H1 (cell line): Measurements from ENCODE around the gene ADCY5. TPM values are rescaled to one million over a fixed set of nuclear protein-coding genes. Genes with fewer than 3 reads are reported as not detected.

Experiments used
- CTCF ChIA-PET: fragments of 300-600 bp; sonication (Branson Sonifier 250); formaldehyde crosslinking; loops from one replicate; lab custom pipeline; 2021; ENCODE audit not compliant: partially characterized antibody; lab: Charles Lee
- POLR2A ChIA-PET: fragments of 300-600 bp; sonication (Branson Sonifier 250); formaldehyde crosslinking; loops from one replicate; lab custom pipeline; 2021; ENCODE audit warnings: inconsistent platforms; ENCODE audit not compliant: partially characterized antibody; lab: Charles Lee
- DNase-seq, 2 experiments: peaks; one replicate each; pipeline versions ENCODE4 v3.0.0 to v3.0.0-alpha.2; 2010 to 2022; ENCODE audit warnings: low spot score in 2 of 2, low read depth in 1 of 2, mixed read lengths in 1 of 2
- FAIRE-seq: peaks from 2 replicates; lab custom pipeline; 2011; peaks lifted over from hg19 to GRCh38; lab: Jason Lieb, UNC
- H2AFZ ChIP-seq: 2 replicates; pipeline ENCODE4 v1.8.1; 2012; ENCODE audit warnings: low read length, inconsistent platforms
- H2AK5ac ChIP-seq: 2 replicates; pipeline ENCODE4 v1.6.1; 2013; ENCODE audit warnings: low read depth, low read length
- H2BK120ac ChIP-seq: replicated peaks from 2 replicates; pipeline ENCODE3; 2013; ENCODE audit warnings: low read depth, low read length, inconsistent platforms
- H2BK12ac ChIP-seq: 2 replicates; pipeline ENCODE4 v1.6.1; 2013; ENCODE audit warnings: low read depth, low read length
- H2BK15ac ChIP-seq: 2 replicates; pipeline ENCODE4 v1.6.1; 2013; ENCODE audit warnings: low read length
- H2BK20ac ChIP-seq: 2 replicates; pipeline ENCODE4 v1.6.1; 2013; ENCODE audit warnings: low read length
- H2BK5ac ChIP-seq: 2 replicates; pipeline ENCODE4 v1.6.1; 2013; ENCODE audit warnings: low read depth, low read length
- H3K14ac ChIP-seq: 2 replicates; pipeline ENCODE4 v1.6.1; 2013; ENCODE audit warnings: inconsistent platforms; ENCODE audit not compliant: insufficient read length
- H3K18ac ChIP-seq: 2 replicates; pipeline ENCODE4 v1.6.1; 2013; ENCODE audit warnings: low read length; ENCODE audit errors: extremely low read depth
- H3K23ac ChIP-seq: 2 replicates; pipeline ENCODE4 v1.6.1; 2013; ENCODE audit warnings: inconsistent platforms; ENCODE audit not compliant: insufficient read length
- H3K23me2 ChIP-seq: 2 replicates; pipeline ENCODE4 v1.6.1; 2013; ENCODE audit warnings: low read depth, low read length
- H3K27ac ChIP-seq: 2 replicates; pipeline ENCODE4 v1.6.1; 2011; ENCODE audit warnings: low read depth, low read length, inconsistent platforms
- H3K27me3 ChIP-seq, 4 experiments: replicated peaks in 1 of 4; 1 replicate in 1 of 4; 2 replicates in 3 of 4; pipeline versions ENCODE4 v1.6.1 to v1.8.1; 2011 to 2013; ENCODE audit warnings: low read length in 3 of 4, mild to moderate bottlenecking in 3 of 4, inconsistent platforms in 2 of 4, mixed read lengths in 2 of 4, moderate library complexity in 1 of 4; ENCODE audit not compliant: control insufficient read depth in 3 of 4, insufficient read depth in 3 of 4; ENCODE audit errors: extremely low read depth in 1 of 4
- H3K36me3 ChIP-seq, 4 experiments: 2 replicates each; pipeline versions ENCODE4 v1.6.1 to v1.8.1; 2011 to 2013; ENCODE audit warnings: mild to moderate bottlenecking in 4 of 4, low read length in 3 of 4, moderate library complexity in 2 of 4, control low read depth in 1 of 4, inconsistent platforms in 1 of 4; ENCODE audit not compliant: insufficient read depth in 4 of 4, control insufficient read depth in 2 of 4
- H3K4ac ChIP-seq: replicated peaks from 2 replicates; pipeline ENCODE3; 2013; ENCODE audit warnings: low read length, low read depth, mixed read lengths, inconsistent platforms; ENCODE audit not compliant: insufficient read length
- H3K4me1 ChIP-seq, 4 experiments: replicated peaks in 1 of 4; 1 replicate in 1 of 4; 2 replicates in 3 of 4; pipeline versions ENCODE4 v1.6.1 to v1.8.1; 2011 to 2013; ENCODE audit warnings: low read length in 3 of 4, inconsistent platforms in 2 of 4, mixed read lengths in 1 of 4; ENCODE audit not compliant: insufficient read depth in 4 of 4, control insufficient read depth in 3 of 4
- H3K4me2 ChIP-seq, 2 experiments: 2 replicates each; pipeline versions ENCODE4 v1.6.1 to v1.8.1; 2011 to 2013; ENCODE audit warnings: low read depth in 2 of 2, low read length in 2 of 2, control low read depth in 1 of 2, inconsistent platforms in 1 of 2, mild to moderate bottlenecking in 1 of 2; ENCODE audit not compliant: insufficient read depth in 1 of 2
- H3K4me3 ChIP-seq, 4 experiments: fragments of 200-600, 300-600 bp in 1 of 4; sonication (generic), shearing (Covaris generic), sonication (Bioruptor Twin) in 1 of 4; 2 replicates each; pipeline versions ENCODE4 v1.5.1 to v1.8.1; 2011 to 2016; ENCODE audit warnings: low read length in 4 of 4, low read depth in 3 of 4, control low read depth in 2 of 4, inconsistent platforms in 2 of 4, mild to moderate bottlenecking in 2 of 4, mixed read lengths in 1 of 4, moderate library complexity in 1 of 4; ENCODE audit not compliant: insufficient read depth in 2 of 4; ENCODE audit errors: extremely low read depth in 1 of 4
- H3K56ac ChIP-seq: replicated peaks from 2 replicates; pipeline ENCODE3; 2013; ENCODE audit warnings: low read depth, mild to moderate bottlenecking, mixed read lengths, low read length, inconsistent platforms; ENCODE audit not compliant: insufficient read length
- H3K79me1 ChIP-seq: 2 replicates; pipeline ENCODE4 v1.6.1; 2013; ENCODE audit warnings: low read depth, low read length, control low read depth
- H3K79me2 ChIP-seq, 2 experiments: 2 replicates each; pipeline versions ENCODE4 v1.6.1 to v1.8.1; 2012 to 2013; ENCODE audit warnings: low read length in 2 of 2, mild to moderate bottlenecking in 2 of 2, inconsistent platforms in 1 of 2; ENCODE audit not compliant: insufficient read depth in 2 of 2, control insufficient read depth in 1 of 2
- H3K9ac ChIP-seq, 4 experiments: replicated peaks in 1 of 4; 1 replicate in 1 of 4; 2 replicates in 3 of 4; pipeline versions ENCODE4 v1.6.1 to v1.8.1; 2011 to 2013; ENCODE audit warnings: low read depth in 3 of 4, low read length in 3 of 4, control low read depth in 2 of 4, mild to moderate bottlenecking in 2 of 4, moderate library complexity in 2 of 4, inconsistent platforms in 1 of 4; ENCODE audit errors: extremely low read depth in 1 of 4
- H3K9me3 ChIP-seq, 2 experiments: 2 replicates each; pipeline versions ENCODE4 v1.6.1 to v1.8.1; 2012 to 2013; ENCODE audit warnings: mild to moderate bottlenecking in 2 of 2, moderate library complexity in 2 of 2, control low read depth in 1 of 2, inconsistent platforms in 1 of 2, low read depth in 1 of 2, low read length in 1 of 2, mixed read lengths in 1 of 2; ENCODE audit not compliant: insufficient read depth in 2 of 2
- H4K20me1 ChIP-seq, 2 experiments: replicated peaks in 1 of 2; 2 replicates each; pipeline versions ENCODE3 to v1.8.1; 2011 to 2013; ENCODE audit warnings: inconsistent platforms in 2 of 2, low read length in 2 of 2, mild to moderate bottlenecking in 1 of 2; ENCODE audit not compliant: insufficient read depth in 2 of 2, control insufficient read depth in 1 of 2
- H4K5ac ChIP-seq: 2 replicates; pipeline ENCODE4 v1.6.1; 2013; ENCODE audit warnings: low read length, low read depth, mixed read lengths, inconsistent platforms; ENCODE audit not compliant: insufficient read length
- H4K8ac ChIP-seq: 2 replicates; pipeline ENCODE4 v1.8.0; 2013; ENCODE audit warnings: mild to moderate bottlenecking, moderate library complexity, low read length, inconsistent platforms; ENCODE audit not compliant: insufficient read depth; ENCODE audit errors: extremely low read depth
- H4K91ac ChIP-seq: replicated peaks from 2 replicates; pipeline ENCODE3; 2013; ENCODE audit warnings: low read length, mixed read lengths, inconsistent platforms; ENCODE audit not compliant: insufficient read length
- CTBP2 ChIP-seq: IDR thresholded peaks from 2 replicates; pipeline ENCODE4 v1.7.0; 2011; ENCODE audit warnings: borderline replicate concordance, mild to moderate bottlenecking, moderate library complexity, mixed read lengths, low read length; ENCODE audit not compliant: insufficient read depth, insufficient read length
- EZH2 ChIP-seq: fragments of 200-600 bp; sonication (generic); IDR thresholded peaks from 2 replicates; pipeline ENCODE4 v1.7.1; 2012; ENCODE audit warnings: low read depth, mild to moderate bottlenecking, moderate library complexity, low read length, inconsistent platforms; ENCODE audit not compliant: severe bottlenecking
- PHF8 ChIP-seq: fragments of 200-600 bp; sonication (generic); conservative IDR thresholded peaks from 2 replicates; pipeline ENCODE4 v1.7.1; 2012; ENCODE audit warnings: low read depth, mild to moderate bottlenecking, inconsistent platforms, low read length, moderate library complexity
- SIN3A ChIP-seq, 2 experiments: IDR thresholded peaks in 1 of 2; conservative IDR thresholded peaks in 1 of 2; 2 replicates each; pipeline ENCODE4 v1.6.1; 2011 to 2012; ENCODE audit warnings: low read length in 2 of 2, improper control_type of control experiment in 1 of 2, low read depth in 1 of 2, mild to moderate bottlenecking in 1 of 2
- whole genome bisulfite sequencing, 2 experiments: shearing (Covaris generic) in 1 of 2; methylation state at CpG; one replicate each; pipeline versions ENCODE4 v1.1.6 to v1.1.7; 2013 to 2015; ENCODE audit warnings: low lambda C conversion rate in 2 of 2, mixed read lengths in 2 of 2, inconsistent platforms in 1 of 2, low coverage in 1 of 2, missing lambda C conversion rate in 1 of 2; ENCODE audit not compliant: insufficient replicate concordance in 2 of 2, insufficient coverage in 1 of 2, insufficient read length in 1 of 2; ENCODE audit errors: extremely low coverage in 1 of 2, missing lambda C conversion rate in 1 of 2; 5-methylcytosine and 5-hydroxymethylcytosine counted together
- polyA plus RNA-seq, 7 experiments: library from polyadenylated mRNA; depleted of rRNA in 3 of 7; stranded (reverse) in 5 of 7; unstranded in 2 of 7; fragments of >200 nt in 5 of 7; fragments of 200-250 nt in 2 of 7; gene quantifications; 1 replicate in 5 of 7; 2 replicates in 1 of 7; 4 replicates in 1 of 7; pipeline versions ENCODE4 v1.2.1 to v1.2.3, GENCODE V29; 2011 to 2013; ENCODE audit warnings: missing spikeins in 2 of 7, mixed read lengths in 2 of 7
- total RNA-seq: library from RNA; stranded (reverse); fragmentation: NEBNext Ultra II Directional; extraction: Animal tissue kit (Norgen Biotek cat#: 25700); gene quantifications from 2 replicates; pipeline ENCODE4 v1.2.1, GENCODE V29; 2021
- TF ChIP-seq, protein P1 (sequence below): IDR thresholded peaks from 2 replicates; pipeline ENCODE4 v1.6.1; 2012; ENCODE audit warnings: low read length, inconsistent platforms

Gene ADCY5
- total and polyA plus RNA-seq, 2 of the 8 experiments (the other 6 are each of a cell fraction or from before 2014, with no cell fraction given) = 18.9 to 40.8 TPM

DNA sequence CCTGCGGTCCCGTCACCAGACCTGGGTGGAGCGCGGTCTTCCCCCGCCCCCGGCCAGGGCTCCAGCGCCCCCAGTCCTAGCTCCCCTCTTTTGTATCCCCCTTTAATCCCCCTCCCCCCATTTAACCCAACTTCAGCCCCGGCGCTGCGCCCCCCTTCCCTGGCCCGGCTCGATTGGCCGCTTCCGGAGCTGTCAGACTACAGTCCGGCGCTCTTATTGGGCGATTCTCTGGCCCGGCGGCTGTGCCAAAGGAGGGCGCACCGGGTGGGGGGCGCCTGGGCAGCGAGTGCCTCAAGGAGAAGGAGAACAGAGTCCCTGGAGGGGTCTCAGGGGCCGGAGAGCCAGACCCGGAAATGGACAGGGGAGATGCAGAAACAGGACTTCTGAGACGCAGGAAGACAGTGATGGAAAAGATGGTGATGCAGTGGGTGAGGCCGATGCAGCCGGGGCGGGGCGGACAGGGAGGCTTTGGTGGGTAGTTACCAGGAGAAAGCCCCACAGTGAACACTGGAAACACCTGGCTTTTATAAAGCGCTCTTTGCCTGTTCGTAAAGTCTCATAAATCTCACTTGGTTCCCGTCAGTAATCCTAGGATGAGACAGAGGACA lies 1.2 kb upstream of the ADCY5 start:
- DNase-seq = peak in 1 of 2 experiments; percentile 79
- no peaks in the 10 kb centered on the region for H3K9me3 ChIP-seq
- peak overlapping the region; percentile 36; the same call in 1 of the 2 replicates for H2AFZ ChIP-seq
- no peak overlapping the region for H3K4ac ChIP-seq
- peaks cover 2 to 4% of the 10 kb centered on the region in 2 experiments for H4K20me1 ChIP-seq
- ChIA-PET CTCF (interaction anchor here (0.6 to 5.0 kb wide), 18 partner anchors 9 to 1011 kb away, joined by 3 to 35 read pairs (median 3); no protein-coding TSS in a partner anchor), POLR2A (interaction anchor here (0.6 to 2.0 kb wide), 3 partner anchors 9 to 113 kb away, joined by 3 to 6 read pairs (median 3); no protein-coding TSS in a partner anchor)
- peaks cover 10% of the 10 kb centered on the region; the same call in 1 of the 2 replicates for H3K23me2 ChIP-seq
- no peak overlapping the region for H3K23ac ChIP-seq
- no peaks in the 10 kb centered on the region for H3K79me2 ChIP-seq
- no peak overlapping the region for H4K91ac ChIP-seq
- H3K14ac ChIP-seq = no peak overlapping the region
- H3K4me2 ChIP-seq = peak overlapping the region; percentile 62 to 65
- FAIRE-seq = no peak
- no peak overlapping the region for H3K56ac ChIP-seq
- H2BK5ac ChIP-seq = no peak overlapping the region
- H3K4me1 ChIP-seq = peaks cover 0 to 11% (median 4%) of the 10 kb centered on the region in 4 experiments; a peak in 5 of 7 replicates
- H3K27me3 ChIP-seq = peaks cover 11 to 39% (median 28%) of the 10 kb centered on the region in 4 experiments
- H3K36me3 ChIP-seq = peaks cover 0 to 2% (median 0%) of the 10 kb centered on the region in 4 experiments; a peak in 1 of 8 replicates
- no peak overlapping the region for H2BK15ac ChIP-seq
- H2BK120ac ChIP-seq = no peak overlapping the region
- H3K79me1 ChIP-seq = no peaks in the 10 kb centered on the region
- H4K8ac ChIP-seq = no peak overlapping the region
- H3K18ac ChIP-seq = no peak overlapping the region; the same call in 1 of the 2 replicates
- no peak for TF ChIP-seq PHF8
- TF ChIP-seq SIN3A (conservative IDR thresholded peaks at IDR 0.05 in 1 of 2, IDR thresholded peaks at IDR 0.05 in 1 of 2; ENCODE audit: low read depth in 1 of 2, low read length in 2 of 2) = peak in 1 of 2 experiments; percentile 35; a peak in 1 of 4 replicates
- TF ChIP-seq, protein P1, sequence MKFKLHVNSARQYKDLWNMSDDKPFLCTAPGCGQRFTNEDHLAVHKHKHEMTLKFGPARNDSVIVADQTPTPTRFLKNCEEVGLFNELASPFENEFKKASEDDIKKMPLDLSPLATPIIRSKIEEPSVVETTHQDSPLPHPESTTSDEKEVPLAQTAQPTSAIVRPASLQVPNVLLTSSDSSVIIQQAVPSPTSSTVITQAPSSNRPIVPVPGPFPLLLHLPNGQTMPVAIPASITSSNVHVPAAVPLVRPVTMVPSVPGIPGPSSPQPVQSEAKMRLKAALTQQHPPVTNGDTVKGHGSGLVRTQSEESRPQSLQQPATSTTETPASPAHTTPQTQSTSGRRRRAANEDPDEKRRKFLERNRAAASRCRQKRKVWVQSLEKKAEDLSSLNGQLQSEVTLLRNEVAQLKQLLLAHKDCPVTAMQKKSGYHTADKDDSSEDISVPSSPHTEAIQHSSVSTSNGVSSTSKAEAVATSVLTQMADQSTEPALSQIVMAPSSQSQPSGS = no peak
- no peak for TF ChIP-seq CTBP2
- peak; percentile 13 for TF ChIP-seq EZH2
- TF ChIP-seq, all 59 proteins: peak for 2
- H2BK12ac ChIP-seq = no peak overlapping the region
- 18% methylated on average over 22 of the region's 33 CpGs; no CpG with 5 or more reads in 1 of the 2 experiments for WGBS, 2 experiments
- peak overlapping the region in 1 of 4 experiments; percentile 36; a peak in 2 of 7 replicates for H3K9ac ChIP-seq
- no peak overlapping the region for H4K5ac ChIP-seq
- H3K4me3 ChIP-seq = peak overlapping the region; percentile 30 to 73 (median 58)
- no peak overlapping the region; the same call in 1 of the 2 replicates for H2BK20ac ChIP-seq
- H2AK5ac ChIP-seq = no peak overlapping the region
- no peak overlapping the region for H3K27ac ChIP-seq
